ENCODE measurements around the gene CSTF1. TPM values are rescaled to one million over a fixed set of nuclear protein-coding genes. Genes with fewer than 3 reads are reported as not detected.

Gene CSTF1
- total RNA-seq, 4 donors from 2014 or later = 5.2 to 21.8 (median 14.2) TPM

DNA sequence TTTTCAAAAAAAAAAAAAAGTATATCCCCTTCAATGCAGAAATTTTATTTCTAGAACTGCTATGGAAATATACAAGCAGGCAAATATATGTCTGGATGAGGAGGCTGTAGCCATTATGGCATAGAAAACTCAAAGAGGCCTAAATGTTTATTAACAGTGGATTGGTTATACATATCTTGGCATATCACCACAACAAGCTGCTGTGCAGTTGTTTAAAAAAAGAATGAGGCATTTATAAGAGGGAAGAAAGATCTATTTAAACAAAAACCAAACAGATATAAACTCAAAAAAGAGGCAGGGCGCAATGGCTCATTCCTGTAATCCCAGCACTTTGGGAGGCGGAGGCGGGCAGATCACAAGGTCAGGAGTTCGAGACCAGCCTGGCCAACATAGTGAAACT, 45.8 kb downstream of the CSTF1 start:
- Histone ChIP-seq H3K27ac (peak overlapping the region in 1 of 4 donors; percentile 39), H3K4me3 (no peak overlapping the region), H3K4me1 (peaks cover 0 to 17% (median 2%) of the 10 kb centered on the region in 4 donors), H3K9me3 (no peaks in the 10 kb centered on the region), H3K36me3 (no peaks in the 10 kb centered on the region), H3K27me3 (no peaks in the 10 kb centered on the region)
- WGBS, 2 donors (ENCODE audit: low coverage in 1 of 2) = 80 to 98% methylated on average over 4 of the region's 4 CpGs
- TF ChIP-seq POLR2A (IDR thresholded peaks at IDR 0.05) (no peak), CTCF (IDR thresholded peaks at IDR 0.05) (no peak), POLR2AphosphoS5 (IDR thresholded peaks at IDR 0.05) (no peak), EP300 (IDR thresholded peaks at IDR 0.05; ENCODE audit: low read depth) (no peak)
- in situ Hi-C loops (cut with MboI; ENCODE audit: low pct_ligation_motif_present in 1 of 4, low pct_unique_long_range_greater_than_20kb in 1 of 4, low sequenced_read_pairs in 3 of 4) = no loop called here
- DNase-seq = no peak
- intact Hi-C loops (cut with DNase I; ENCODE audit: low total_unique reads) = no loop called here

DNA sequence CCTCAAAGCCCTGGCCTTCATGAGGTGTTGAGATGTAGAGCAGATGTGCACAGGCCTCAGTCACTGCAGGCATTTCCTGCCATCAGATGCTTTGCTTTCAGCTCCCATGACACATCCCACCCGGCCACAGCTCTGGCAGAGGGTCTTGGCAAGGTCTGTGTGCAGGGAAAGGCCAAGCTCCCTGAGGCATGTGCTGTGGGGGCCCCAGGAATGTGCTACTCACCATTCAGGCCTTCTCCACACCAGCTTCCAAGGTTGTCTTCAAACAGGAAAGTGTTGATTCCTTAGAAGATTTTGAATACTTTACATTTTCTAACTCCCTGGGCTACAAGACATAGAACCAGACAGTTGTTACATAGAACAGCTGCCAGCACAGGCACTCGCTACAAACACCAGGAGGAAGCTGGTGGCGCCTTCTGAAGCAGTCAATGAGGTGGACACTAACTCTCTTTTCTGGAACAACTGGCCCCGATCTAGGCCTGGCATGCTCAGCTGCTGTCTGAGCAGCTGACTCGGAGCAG, 47.4 kb downstream of the CSTF1 start:
- in situ Hi-C loops (cut with MboI; ENCODE audit: low pct_ligation_motif_present in 1 of 4, low pct_unique_long_range_greater_than_20kb in 1 of 4, low sequenced_read_pairs in 3 of 4) = no loop called here
- WGBS, 2 donors (ENCODE audit: low coverage in 1 of 2) = 47% methylated on average over 5 of the region's 5 CpGs; no CpG with 5 or more reads in 1 of the 2 donors
- H3K27ac ChIP-seq = peak overlapping the region; percentile 10 to 46 (median 40)
- peaks cover 0 to 17% (median 0%) of the 10 kb centered on the region in 4 donors for H3K4me1 ChIP-seq
- no peaks in the 10 kb centered on the region for H3K9me3 ChIP-seq
- intact Hi-C loops (cut with DNase I; ENCODE audit: low total_unique reads) = no loop called here
- no peaks in the 10 kb centered on the region for H3K27me3 ChIP-seq
- H3K4me3 ChIP-seq = no peak overlapping the region
- H3K36me3 ChIP-seq = no peaks in the 10 kb centered on the region
- peak; percentile 48 for DNase-seq
- TF ChIP-seq POLR2A (IDR thresholded peaks at IDR 0.05) = no peak
- peak in 2 of 3 donors; percentile 10 to 67 for TF ChIP-seq POLR2AphosphoS5 (IDR thresholded peaks at IDR 0.05)

DNA sequence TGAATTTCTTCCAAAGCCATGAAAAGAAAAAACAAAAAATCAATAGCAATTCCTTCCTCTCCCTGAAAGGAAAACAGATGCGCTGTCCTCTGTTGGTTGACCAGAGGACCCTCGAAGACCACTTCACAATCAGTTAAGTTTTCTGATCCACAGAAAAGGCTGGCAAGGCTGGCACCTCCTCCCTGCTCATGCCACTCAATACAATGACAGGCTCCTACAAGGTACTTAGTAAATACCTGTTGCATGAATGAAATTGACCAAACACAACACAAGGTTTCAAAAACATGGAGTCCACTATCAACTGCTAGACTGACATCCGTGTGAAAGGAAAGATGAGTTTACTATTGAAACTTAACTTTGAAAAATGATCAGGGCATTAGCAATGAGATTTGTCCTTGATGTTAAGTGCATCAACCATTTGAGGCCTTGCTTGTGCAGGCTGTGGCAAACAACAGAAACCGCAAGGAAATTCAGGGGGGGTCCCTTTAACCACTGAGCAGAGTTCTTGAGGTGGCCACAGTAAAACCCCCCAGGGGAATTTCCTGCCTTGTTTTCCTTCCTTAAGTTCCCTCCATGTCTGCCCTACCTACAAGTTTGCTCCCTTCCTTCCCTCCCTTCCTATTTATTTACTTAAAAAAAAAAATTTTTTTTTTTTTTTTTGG, 48.0 kb downstream of the CSTF1 start:
- Histone ChIP-seq H3K9me3 (no peaks in the 10 kb centered on the region), H3K27me3 (no peaks in the 10 kb centered on the region), H3K36me3 (no peaks in the 10 kb centered on the region), H3K27ac (peak overlapping the region; percentile 39 to 46 (median 42)), H3K4me1 (peaks cover 0 to 17% (median 0%) of the 10 kb centered on the region in 4 donors), H3K4me3 (no peak overlapping the region)
- in situ Hi-C loops (cut with MboI; ENCODE audit: low pct_ligation_motif_present in 1 of 4, low pct_unique_long_range_greater_than_20kb in 1 of 4, low sequenced_read_pairs in 3 of 4) = no loop called here
- TF ChIP-seq EP300 (IDR thresholded peaks at IDR 0.05; ENCODE audit: low read depth) (no peak), POLR2A (IDR thresholded peaks at IDR 0.05) (no peak), CTCF (IDR thresholded peaks at IDR 0.05) (no peak), POLR2AphosphoS5 (IDR thresholded peaks at IDR 0.05) (no peak)
- DNase-seq = peak; percentile 18
- intact Hi-C loops (cut with DNase I; ENCODE audit: low total_unique reads) = no loop called here
- WGBS, 2 donors (ENCODE audit: low coverage in 1 of 2) = 70% methylated on average over 4 of the region's 4 CpGs

DNA sequence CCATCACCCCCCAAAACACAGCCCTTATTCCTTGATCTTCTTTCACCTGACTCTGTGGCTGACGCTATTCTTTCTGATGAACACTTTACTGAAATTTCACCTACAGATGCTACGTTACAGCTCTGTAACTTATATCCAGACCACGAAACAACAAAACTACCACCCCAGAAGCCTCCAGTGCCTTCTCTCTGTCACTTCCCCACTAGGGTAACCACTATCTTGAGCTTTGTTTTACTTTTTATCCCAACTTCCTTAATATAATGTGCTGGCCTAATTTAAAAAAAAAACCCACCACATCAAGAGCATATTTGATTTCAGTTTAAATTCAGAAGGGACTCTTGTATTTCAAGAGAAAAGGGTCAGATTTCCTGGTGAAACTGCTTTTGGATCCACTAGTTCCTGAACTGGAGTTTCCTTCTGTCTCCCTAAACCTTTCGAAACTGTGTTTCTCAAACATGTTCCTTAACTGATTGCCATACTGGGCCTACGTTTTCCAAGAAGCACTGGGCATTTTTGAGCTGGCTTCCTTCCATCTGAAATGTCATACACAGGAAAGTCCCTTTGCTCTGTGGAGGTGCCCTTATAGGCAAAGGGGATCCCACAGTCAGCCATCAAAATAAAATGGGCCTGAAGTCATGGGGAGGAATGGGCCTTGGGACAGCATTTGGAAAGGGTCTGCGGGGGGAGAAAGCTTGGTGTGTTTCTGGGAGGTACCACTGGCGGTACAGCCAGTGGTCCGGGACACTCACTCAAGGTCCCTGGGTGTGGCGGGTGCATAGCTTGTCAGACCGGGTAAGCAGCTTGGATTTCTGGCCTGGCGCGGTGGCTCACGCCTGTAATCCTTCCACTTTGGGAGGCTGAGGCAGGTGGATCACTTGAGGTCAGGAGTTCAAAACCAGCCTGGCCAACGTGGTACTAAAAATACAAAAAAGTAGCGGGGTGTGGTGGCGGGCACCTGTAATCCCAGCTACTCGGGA, 50.2 kb downstream of the CSTF1 start:
- no peaks in the 10 kb centered on the region for H3K9me3 ChIP-seq
- 85 to 86% methylated on average over 7 to 17 of the region's 17 CpGs for WGBS, 2 donors (ENCODE audit: low coverage in 1 of 2)
- in situ Hi-C loops (cut with MboI; ENCODE audit: low pct_ligation_motif_present in 1 of 4, low pct_unique_long_range_greater_than_20kb in 1 of 4, low sequenced_read_pairs in 3 of 4) (no loop called here), intact Hi-C loops (cut with DNase I; ENCODE audit: low total_unique reads) (no loop called here)
- DNase-seq = no peak
- H3K4me1 ChIP-seq = peaks cover 0 to 17% (median 0%) of the 10 kb centered on the region in 4 donors
- no peak overlapping the region for H3K27ac ChIP-seq
- H3K27me3 ChIP-seq = no peaks in the 10 kb centered on the region
- no peak overlapping the region for H3K4me3 ChIP-seq
- no peak for TF ChIP-seq POLR2A (IDR thresholded peaks at IDR 0.05)
- TF ChIP-seq EP300 (IDR thresholded peaks at IDR 0.05; ENCODE audit: low read depth) = no peak
- no peak for TF ChIP-seq CTCF (IDR thresholded peaks at IDR 0.05)
- no peak for TF ChIP-seq POLR2AphosphoS5 (IDR thresholded peaks at IDR 0.05)
- H3K36me3 ChIP-seq = no peaks in the 10 kb centered on the region

Measured in transverse colon (tissue), 4 donors.